ENCODE measurements around the gene RBMS3.
"Not testable (repeated sequence)": the region's sequence is repeated elsewhere in the genome, so short reads cannot be mapped to it uniquely, and the experiment has no call there.

Gene RBMS3

GRCh38 chr3:29440413-29441305 is 159.8 kb downstream of the RBMS3 start:
- no peak for DNase-seq

DNA sequence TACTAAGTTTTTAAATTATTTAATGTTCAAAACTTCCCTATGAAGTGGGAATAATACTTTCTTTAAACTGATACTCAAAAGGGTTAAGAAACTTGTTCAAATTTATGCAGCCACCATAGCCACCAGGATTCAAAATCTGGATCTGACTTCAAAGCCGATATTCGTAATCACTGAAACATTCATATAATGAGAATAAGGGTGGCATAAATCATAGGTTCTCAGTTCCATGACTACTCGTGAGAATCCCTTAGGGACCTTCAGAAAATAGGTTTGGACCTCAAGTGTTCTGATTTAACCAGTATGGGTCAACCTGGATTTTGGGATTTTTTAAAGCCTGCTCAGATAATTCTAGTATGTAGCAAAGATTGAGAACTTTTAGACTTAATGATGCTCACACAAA is 160.6 kb downstream of the RBMS3 start:
- no peak for DNase-seq

DNA sequence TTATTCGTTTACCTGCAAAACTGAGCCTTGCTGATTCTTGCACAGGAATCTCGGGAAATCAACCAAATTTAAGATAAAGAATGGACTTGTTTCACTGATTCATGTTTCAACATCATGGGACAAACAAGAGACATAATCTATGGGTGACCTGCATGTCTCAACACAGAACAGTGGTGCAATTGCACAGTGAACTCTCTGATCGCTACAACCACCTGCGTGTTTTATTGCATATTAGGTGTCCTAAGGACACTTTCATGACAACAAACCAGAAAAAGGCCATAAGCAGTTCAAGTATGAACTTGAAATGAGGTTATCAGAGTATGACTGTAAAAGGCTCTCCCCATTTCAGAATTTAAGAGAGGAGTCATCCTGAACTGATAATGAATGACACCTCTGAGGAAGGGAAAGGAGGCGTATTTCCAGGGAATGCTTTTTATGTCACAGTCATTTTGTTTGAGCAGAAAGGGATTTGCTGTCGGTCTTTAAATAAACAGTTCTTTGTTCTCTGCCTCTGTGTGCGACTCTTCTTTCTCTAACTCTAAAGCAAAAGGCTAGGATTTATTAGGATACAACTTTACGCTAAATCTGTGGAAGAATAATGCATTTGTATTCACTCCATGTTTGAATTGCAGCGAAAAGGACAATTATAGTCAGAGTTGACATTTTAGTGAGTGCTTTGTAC is 167.2 kb downstream of the RBMS3 start:
- no peak for DNase-seq

DNA sequence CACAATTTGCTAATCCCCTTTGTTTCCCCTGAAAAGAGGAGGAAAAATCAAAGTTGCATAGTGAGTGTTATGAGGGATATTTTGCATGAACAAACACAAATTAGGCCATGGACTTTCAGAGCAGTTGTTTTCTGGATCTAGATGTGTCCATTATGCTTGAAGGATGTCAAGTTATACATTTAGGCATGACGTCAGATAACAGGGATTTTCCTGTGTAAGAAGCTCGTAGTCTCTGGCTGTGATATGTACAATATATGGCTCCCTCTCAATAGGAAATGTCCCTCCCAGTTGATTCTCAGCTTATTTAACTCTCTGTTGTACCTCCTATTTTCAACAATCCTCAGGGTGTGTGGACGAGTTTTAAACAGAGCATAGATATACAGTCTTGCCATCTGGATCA is 171.0 kb downstream of the RBMS3 start:
- no peak for DNase-seq

GRCh38 chr3:29452934-29453283 is 172.0 kb downstream of the RBMS3 start:
- DNase-seq = no peak

DNA sequence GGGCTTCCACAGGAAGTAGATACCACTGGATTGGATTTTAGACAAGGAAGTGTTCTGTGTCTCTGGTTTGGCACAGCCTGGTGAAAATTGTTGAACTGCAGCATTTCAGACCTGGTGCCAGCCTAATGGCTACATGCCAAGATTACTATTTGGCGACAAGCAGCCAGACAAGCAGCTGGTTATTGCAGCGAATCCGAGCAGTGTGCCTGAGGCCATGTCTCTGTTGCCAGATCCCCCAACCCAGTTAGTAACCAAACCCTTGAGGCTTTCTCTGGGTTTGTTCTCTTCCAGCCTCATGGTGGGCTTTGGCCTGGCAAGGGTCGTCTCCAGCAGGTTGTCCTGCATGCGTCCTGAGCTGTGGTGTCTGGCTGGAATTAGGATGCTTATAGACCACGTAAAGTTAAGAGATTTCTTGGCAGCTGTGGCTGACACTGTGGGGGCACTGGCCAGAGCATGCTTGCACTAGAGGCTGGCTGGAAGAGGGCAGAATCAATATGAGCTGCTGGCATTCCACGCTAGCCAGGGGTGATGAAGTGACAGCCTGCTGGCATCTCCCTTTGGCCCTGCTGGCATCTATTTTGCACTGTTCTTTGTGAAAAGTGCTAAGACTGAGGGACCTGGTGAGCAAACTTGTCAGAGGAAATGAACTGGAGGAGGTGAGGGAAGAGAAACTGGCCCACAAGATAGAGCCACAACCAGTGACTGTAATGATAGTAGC is 172.6 kb downstream of the RBMS3 start:
- DNase-seq = no peak

DNA sequence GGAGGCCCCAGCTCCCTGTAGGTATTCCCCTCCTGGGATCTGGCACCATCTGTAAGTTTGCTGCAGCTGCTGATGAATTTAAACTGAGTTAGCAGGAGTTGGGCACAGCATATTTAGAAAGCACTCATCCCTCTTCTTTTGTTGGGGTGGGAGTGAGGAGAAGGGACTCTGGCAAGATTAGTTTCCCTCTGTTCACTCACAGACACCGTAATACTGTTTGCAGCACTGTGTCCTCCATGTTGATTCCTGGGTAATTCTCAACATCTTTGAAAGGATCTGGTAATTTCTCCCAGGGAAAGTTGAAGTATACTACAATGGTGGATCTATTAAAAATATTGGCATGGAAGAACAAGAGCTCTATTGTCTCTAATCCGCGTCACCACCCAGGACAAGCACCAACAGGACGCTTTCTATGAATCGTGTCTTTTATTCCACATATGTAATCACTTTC is 173.3 kb downstream of the RBMS3 start:
- DNase-seq = no peak

DNA sequence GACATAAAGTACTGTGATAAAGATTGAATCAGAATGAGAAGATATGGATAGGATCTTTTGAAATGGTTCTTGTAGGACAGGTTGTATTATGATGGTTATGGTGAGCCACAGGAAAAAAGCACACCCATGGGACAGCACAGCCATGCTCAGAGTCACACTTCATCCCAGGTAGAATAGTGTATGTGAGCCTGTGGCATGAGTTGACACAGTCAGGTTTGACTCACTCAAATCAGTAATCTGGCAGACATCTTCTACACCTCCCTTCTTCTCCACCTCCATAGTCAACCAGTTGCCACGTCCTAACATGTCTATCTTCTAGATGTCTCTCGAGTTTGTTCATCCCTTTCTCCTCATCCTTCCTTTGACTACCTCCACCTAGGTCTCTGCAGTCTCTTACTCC is 176.0 kb downstream of the RBMS3 start:
- no peak for DNase-seq

GRCh38 chr3:29463304-29463703 is 182.4 kb downstream of the RBMS3 start:
- DNase-seq = no peak

DNA sequence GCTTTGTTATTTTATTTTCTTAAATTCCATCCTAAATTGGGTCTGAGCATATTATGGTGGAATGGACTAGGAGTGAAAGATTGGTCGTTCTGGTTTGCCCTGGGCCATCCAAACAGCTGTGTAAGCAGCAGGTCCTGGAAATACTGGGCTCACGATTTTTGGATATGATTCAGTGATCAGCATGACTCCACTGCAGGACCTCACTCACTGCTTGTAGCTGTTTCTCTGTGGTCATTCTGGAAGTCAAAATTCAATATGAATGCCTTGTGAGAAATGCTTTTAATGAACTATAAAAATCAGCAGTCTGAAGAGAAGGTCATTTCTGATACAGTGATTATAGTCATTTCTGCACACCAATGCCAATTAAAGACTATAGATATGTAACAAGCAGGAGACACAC is 185.0 kb downstream of the RBMS3 start:
- DNase-seq = no peak

DNA sequence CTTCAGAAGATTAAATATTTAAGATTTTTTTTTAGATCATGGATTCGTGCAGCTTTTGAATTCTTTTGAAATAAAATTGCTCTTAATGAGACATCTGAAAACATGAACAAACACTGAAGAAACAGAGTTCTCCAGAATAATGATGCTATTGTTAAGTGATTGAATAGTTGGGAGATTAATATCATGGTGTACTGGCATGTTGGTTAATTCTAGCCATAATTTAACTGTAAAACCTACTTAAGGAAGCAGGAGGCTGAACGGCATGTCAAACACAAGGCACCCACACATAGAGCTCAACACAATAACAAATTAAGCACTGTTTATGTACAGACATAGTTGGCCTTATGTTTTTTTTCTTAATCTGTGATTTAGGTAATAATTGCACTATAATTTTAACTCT is 185.6 kb downstream of the RBMS3 start:
- no peak for DNase-seq

- DNase-seq = no peak
Measured at GRCh38 chr3:29468187-29468586, 187.3 kb downstream of the RBMS3 start.

- DNase-seq = not testable (repeated sequence)
Measured at GRCh38 chr3:29473481-29474170, 192.8 kb downstream of the RBMS3 start.

GRCh38 chr3:29475305-29475840 is 194.5 kb downstream of the RBMS3 start:
- DNase-seq = no peak

DNA sequence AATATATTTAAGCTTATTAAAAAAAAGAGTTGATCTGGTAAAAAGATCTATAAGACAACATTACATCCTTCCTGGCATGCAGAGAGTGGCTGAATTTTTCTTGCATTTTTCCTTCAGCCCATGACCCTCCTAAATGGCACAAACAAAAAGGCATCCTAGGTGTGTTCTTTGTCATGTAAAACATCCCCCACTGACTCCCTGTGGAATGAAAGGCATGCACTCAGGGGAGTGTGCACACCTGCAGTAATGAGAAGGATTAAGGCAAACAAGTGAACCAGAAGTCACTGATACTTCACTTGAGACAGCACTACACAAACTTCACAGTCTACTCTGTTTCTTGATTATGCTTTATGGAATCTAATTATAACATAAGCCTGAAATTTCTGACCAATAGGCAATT is 195.0 kb downstream of the RBMS3 start:
- no peak for DNase-seq

GRCh38 chr3:29478611-29479010 is 197.7 kb downstream of the RBMS3 start:
- DNase-seq = no peak

DNA sequence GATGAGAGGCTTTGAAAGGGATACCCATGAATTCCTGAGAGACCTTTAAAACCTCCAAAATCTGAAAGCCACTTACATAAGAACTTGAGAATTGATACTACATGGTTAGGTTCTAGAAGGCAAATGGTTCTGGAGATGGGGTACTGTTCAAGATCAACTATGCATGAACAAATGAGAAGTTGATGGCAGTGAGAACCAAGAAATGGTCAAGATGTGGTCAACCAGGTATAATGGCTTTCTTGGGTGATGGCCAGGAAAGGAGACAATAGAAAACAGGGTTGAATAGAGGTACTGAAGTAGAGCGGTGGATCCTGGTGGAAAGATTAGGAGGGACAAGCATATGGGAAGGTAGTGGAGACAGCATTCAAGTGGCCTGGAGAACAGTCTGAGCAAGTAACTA is 200.4 kb downstream of the RBMS3 start:
- no peak for DNase-seq

GRCh38 chr3:29481969-29482767 is 201.3 kb downstream of the RBMS3 start:
- DNase-seq = no peak

GRCh38 chr3:29484633-29485032 is 203.8 kb downstream of the RBMS3 start:
- DNase-seq = no peak

GRCh38 chr3:29486096-29486495 is 205.2 kb downstream of the RBMS3 start:
- no peak for DNase-seq

- no peak for DNase-seq
Measured at GRCh38 chr3:29486917-29487316, 206.0 kb downstream of the RBMS3 start.

GRCh38 chr3:29488922-29489321 is 208.1 kb downstream of the RBMS3 start:
- no peak for DNase-seq

Data from stimulated activated CD4-positive, alpha-beta T cell treated with anti-CD3 and anti-CD28 coated beads, Interleukin-2, amount 100 ng/mL, for 48 hours (primary cell).